ENCODE results near the gene PKNOX2. TPM values are rescaled to one million over a fixed set of nuclear protein-coding genes. Genes with fewer than 3 reads are reported as not detected.
A peak's percentile ranks its signal among the peaks of the same experiment; 100 is the strongest.

Gene PKNOX2
- total and polyA plus RNA-seq, 9 of the 15 experiments (the other 6 are each of a cell fraction or from before 2014, with no cell fraction given) = not detected

- intact Hi-C loops (cut with micrococcal nuclease) (no loop called here), in situ Hi-C loops (cut with MboI) (no loop called here)
- POLR2A ChIA-PET = no interaction called here
- no TSS peak for BruUV-seq (replicated peaks)
- H3K27ac ChIP-seq (ENCODE audit: extremely low read depth, low read depth, low read length) = no peak overlapping the region
- no peaks in the 10 kb centered on the region for H3K36me3 ChIP-seq (ENCODE audit: control insufficient read depth, insufficient read depth, low read length)
- H3K4me1 ChIP-seq (replicated peaks in 1 of 2; ENCODE audit: control insufficient read depth in 2 of 2, insufficient read depth in 2 of 2, low read length in 2 of 2) = no peaks in the 10 kb centered on the region
- no peak overlapping the region for H3K4me3 ChIP-seq
- H3K4me2 ChIP-seq (ENCODE audit: insufficient read depth, low read length) = no peak overlapping the region
- no peaks in the 10 kb centered on the region for H3K9me1 ChIP-seq (ENCODE audit: control insufficient read depth, insufficient read depth, low read length)
- no peaks in the 10 kb centered on the region for H3K9me3 ChIP-seq (replicated peaks; ENCODE audit: control insufficient read depth, insufficient read depth, low read depth, low read length)
- 9% methylated on average over 8 of the region's 8 CpGs for WGBS (ENCODE audit: insufficient coverage, low coverage, missing lambda C conversion rate)
- H3K27me3 ChIP-seq (ENCODE audit: control insufficient read depth in 2 of 2, insufficient read depth in 2 of 2, low read length in 2 of 2) = peaks cover 36 to 75% of the 10 kb centered on the region in 2 experiments
- no peak overlapping the region for H2AFZ ChIP-seq (ENCODE audit: low read depth, low read length)
- no peak for DNase-seq (ENCODE audit: extremely low read depth in 1 of 4, low spot score in 3 of 4)
- TF ChIP-seq POLR3A (IDR thresholded peaks at IDR 0.05; ENCODE audit: borderline replicate concordance, extremely low read depth, insufficient read depth, insufficient read length) = no peak
- TF ChIP-seq HNRNPLL (IDR thresholded peaks at IDR 0.05; ENCODE audit: low read depth, low read length, poor library complexity, severe bottlenecking) = peak; percentile 24
- H4K20me1 ChIP-seq (replicated peaks; ENCODE audit: control insufficient read depth, insufficient read depth, low read length) = no peaks in the 10 kb centered on the region; the same call in 1 of the 2 replicates
- no peak for ATAC-seq
- no peak overlapping the region for H3K9ac ChIP-seq (ENCODE audit: insufficient read depth in 1 of 2, low read depth in 2 of 2, low read length in 2 of 2)
- CTCF ChIA-PET (ENCODE audit: low intra/inter-chr PET ratio) = no interaction called here
- FAIRE-seq = no peak
- no peaks in the 10 kb centered on the region for H3K79me2 ChIP-seq (ENCODE audit: control insufficient read depth, insufficient read depth, low read length)
Observed at GRCh38 chr11:125286486-125286885, 121.9 kb downstream of the PKNOX2 start.

- Histone ChIP-seq H3K36me3 (ENCODE audit: control insufficient read depth, insufficient read depth, low read length) (no peaks in the 10 kb centered on the region), H3K4me2 (ENCODE audit: insufficient read depth, low read length) (no peak overlapping the region), H3K9ac (ENCODE audit: insufficient read depth in 1 of 2, low read depth in 2 of 2, low read length in 2 of 2) (no peak overlapping the region), H3K9me1 (ENCODE audit: control insufficient read depth, insufficient read depth, low read length) (no peaks in the 10 kb centered on the region), H3K4me3 (no peak overlapping the region), H3K79me2 (ENCODE audit: control insufficient read depth, insufficient read depth, low read length) (no peaks in the 10 kb centered on the region), H3K9me3 (replicated peaks; ENCODE audit: control insufficient read depth, insufficient read depth, low read depth, low read length) (no peaks in the 10 kb centered on the region), H4K20me1 (replicated peaks; ENCODE audit: control insufficient read depth, insufficient read depth, low read length) (no peaks in the 10 kb centered on the region; the same call in 1 of the 2 replicates), H3K27me3 (ENCODE audit: control insufficient read depth in 2 of 2, insufficient read depth in 2 of 2, low read length in 2 of 2) (peaks cover 33 to 74% of the 10 kb centered on the region in 2 experiments), H3K27ac (ENCODE audit: extremely low read depth, low read depth, low read length) (no peak overlapping the region), H3K4me1 (replicated peaks in 1 of 2; ENCODE audit: control insufficient read depth in 2 of 2, insufficient read depth in 2 of 2, low read length in 2 of 2) (no peaks in the 10 kb centered on the region), H2AFZ (ENCODE audit: low read depth, low read length) (no peak overlapping the region)
- in situ Hi-C loops (cut with MboI) (no loop called here), intact Hi-C loops (cut with micrococcal nuclease) (no loop called here)
- ChIA-PET CTCF (ENCODE audit: low intra/inter-chr PET ratio) (no interaction called here), POLR2A (interaction anchor here (0.6 to 0.7 kb wide), 4 partner anchors 43 to 1816 kb away, joined by 3 to 4 read pairs (median 3); no protein-coding TSS in a partner anchor)
- FAIRE-seq = no peak
- TF ChIP-seq PHB2 (IDR thresholded peaks at IDR 0.05; ENCODE audit: low read depth) (no peak), GABPA (tag; conservative IDR thresholded peaks at IDR 0.05; ENCODE audit: low read depth) (peak; percentile 35; the same call in 1 of the 2 replicates)
- no peak for ATAC-seq
- 1% methylated on average over 11 of the region's 11 CpGs for WGBS (ENCODE audit: insufficient coverage, low coverage, missing lambda C conversion rate)
- DNase-seq (ENCODE audit: extremely low read depth in 1 of 4, low spot score in 3 of 4) = no peak
- no TSS peak for BruUV-seq (replicated peaks)
Observed at GRCh38 chr11:125287491-125288210, 123.1 kb downstream of the PKNOX2 start.
